ENCODE measurements around the gene REELD1. TPM values are rescaled to one million over a fixed set of nuclear protein-coding genes. Genes with fewer than 3 reads are reported as not detected.

REELD1 gene
- total and polyA plus RNA-seq, 8 donors = 0.30 to 0.73 TPM; not detected in 6

DNA sequence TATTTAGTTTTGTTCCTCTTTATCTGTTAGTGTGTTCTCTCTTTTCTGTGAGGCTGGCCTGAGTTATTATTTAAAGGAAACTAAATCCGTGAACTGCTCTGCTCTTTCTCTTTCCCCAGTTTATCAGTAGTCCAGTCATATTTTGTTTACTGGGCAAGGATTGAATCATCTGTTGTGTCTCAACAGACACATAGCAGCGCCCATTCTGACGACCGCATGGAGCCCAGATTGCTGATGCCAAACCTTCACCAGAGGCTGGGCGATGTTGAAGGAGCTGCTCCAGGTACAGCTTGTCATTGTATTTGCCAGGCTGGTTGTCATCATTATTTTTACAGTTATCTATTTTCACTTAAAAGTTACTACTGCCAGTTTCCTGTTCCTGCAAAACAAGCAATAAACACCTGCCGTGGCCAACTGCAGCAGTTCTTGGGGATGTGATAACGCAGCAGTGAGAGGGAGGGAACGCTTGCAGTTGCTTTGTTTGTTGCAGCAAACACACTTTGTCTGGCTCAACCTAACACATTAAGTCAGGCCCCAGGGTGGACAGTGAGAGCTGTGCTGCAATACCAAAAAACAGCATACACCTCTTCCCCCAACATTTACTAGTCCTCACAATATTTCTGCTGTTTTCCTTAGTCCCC lies 10.1 kb downstream of the REELD1 start:
- DNase-seq = no peak
- no peaks in the 10 kb centered on the region for H3K36me3 ChIP-seq
- H3K4me3 ChIP-seq = no peak overlapping the region
- H3K4me1 ChIP-seq = no peaks in the 10 kb centered on the region
- intact Hi-C loops (cut with DNase I; ENCODE audit: low total_unique reads) = no loop called here
- H3K9me3 ChIP-seq = no peaks in the 10 kb centered on the region
- H3K27ac ChIP-seq = no peak overlapping the region
- H3K27me3 ChIP-seq = no peaks in the 10 kb centered on the region
- TF ChIP-seq POLR2AphosphoS5 (IDR thresholded peaks at IDR 0.05) = peak in 1 of 3 donors; percentile 43
- TF ChIP-seq, protein P1, sequence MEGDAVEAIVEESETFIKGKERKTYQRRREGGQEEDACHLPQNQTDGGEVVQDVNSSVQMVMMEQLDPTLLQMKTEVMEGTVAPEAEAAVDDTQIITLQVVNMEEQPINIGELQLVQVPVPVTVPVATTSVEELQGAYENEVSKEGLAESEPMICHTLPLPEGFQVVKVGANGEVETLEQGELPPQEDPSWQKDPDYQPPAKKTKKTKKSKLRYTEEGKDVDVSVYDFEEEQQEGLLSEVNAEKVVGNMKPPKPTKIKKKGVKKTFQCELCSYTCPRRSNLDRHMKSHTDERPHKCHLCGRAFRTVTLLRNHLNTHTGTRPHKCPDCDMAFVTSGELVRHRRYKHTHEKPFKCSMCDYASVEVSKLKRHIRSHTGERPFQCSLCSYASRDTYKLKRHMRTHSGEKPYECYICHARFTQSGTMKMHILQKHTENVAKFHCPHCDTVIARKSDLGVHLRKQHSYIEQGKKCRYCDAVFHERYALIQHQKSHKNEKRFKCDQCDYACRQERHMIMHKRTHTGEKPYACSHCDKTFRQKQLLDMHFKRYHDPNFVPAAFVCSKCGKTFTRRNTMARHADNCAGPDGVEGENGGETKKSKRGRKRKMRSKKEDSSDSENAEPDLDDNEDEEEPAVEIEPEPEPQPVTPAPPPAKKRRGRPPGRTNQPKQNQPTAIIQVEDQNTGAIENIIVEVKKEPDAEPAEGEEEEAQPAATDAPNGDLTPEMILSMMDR (IDR thresholded peaks at IDR 0.05) = no peak
- 29 to 46% (median 39%) methylated on average over 6 to 8 of the region's 8 CpGs for WGBS, 5 donors

DNA sequence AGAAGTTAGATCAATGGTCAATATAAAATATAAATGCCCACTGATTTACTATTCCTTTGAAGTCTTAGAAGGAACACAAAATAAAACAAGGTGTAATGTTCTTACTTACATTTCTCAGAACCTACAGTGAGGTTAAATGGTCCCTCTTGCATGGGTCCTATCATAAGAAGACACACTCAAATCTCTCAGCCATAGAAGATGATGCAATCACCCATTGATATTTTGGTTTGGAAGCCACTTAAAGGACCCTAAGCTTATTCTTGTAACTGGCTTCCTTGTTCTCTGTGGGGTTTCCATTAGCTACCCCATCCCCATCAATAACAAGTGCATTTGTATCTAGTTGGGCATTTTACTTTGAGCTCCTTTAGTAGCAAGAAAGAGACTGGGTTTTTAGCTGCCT lies 15.1 kb downstream of the REELD1 start:
- Histone ChIP-seq H3K27me3 (no peaks in the 10 kb centered on the region), H3K4me1 (no peaks in the 10 kb centered on the region), H3K36me3 (no peaks in the 10 kb centered on the region), H3K9me3 (peaks cover 0 to 10% (median 9%) of the 10 kb centered on the region in 4 donors), H3K27ac (no peak overlapping the region), H3K4me3 (no peak overlapping the region)
- TF ChIP-seq POLR2AphosphoS5 (IDR thresholded peaks at IDR 0.05) (no peak), POLR2A (IDR thresholded peaks at IDR 0.05) (no peak)
- TF ChIP-seq, protein P1 (IDR thresholded peaks at IDR 0.05) = no peak
- no peak for DNase-seq
- intact Hi-C loops (cut with DNase I; ENCODE audit: low total_unique reads) = no loop called here

DNA sequence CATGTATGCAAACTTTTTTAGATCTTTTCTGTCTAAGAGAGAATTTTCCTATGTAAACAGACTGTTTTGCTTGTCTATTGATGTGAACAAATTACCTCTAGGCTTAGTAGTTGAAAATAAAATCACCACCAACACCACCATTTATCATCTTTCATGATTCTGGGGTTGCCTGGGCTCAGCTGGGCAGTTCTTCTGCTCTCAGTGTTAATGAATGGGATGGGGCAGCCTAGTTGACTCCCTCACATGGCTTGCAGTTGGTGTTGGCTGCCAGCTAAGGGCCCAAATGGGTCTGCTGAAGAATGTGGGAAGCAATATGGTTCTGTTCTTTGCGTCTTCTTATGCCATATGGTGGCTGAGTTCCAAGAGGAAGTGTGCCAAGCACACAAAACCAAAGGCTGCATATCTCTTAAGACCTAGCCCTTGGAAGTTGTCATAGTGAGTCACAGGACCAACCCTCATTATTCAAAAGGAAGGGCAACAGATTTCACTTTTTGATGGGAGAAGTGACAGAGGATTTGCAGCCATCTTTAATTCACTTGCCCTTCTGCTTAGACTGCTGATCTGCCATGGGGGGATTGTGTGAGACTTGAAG lies 17.9 kb downstream of the REELD1 start:
- H3K4me1 ChIP-seq = peaks cover 0 to 4% (median 0%) of the 10 kb centered on the region in 4 donors
- 22 to 50% (median 39%) methylated on average over 1 of the region's 1 CpG for WGBS, 5 donors
- TF ChIP-seq EP300 (IDR thresholded peaks at IDR 0.05) = no peak
- peak in 2 of 3 donors; percentile 49 for TF ChIP-seq POLR2AphosphoS5 (IDR thresholded peaks at IDR 0.05)
- no peak for TF ChIP-seq POLR2A (IDR thresholded peaks at IDR 0.05)
- TF ChIP-seq, protein P1 (IDR thresholded peaks at IDR 0.05) = no peak
- H3K27ac ChIP-seq = no peak overlapping the region
- peak in 1 of 2 donors; percentile 52 for DNase-seq
- H3K27me3 ChIP-seq = no peaks in the 10 kb centered on the region
- no peaks in the 10 kb centered on the region for H3K36me3 ChIP-seq
- no peak overlapping the region for H3K4me3 ChIP-seq
- intact Hi-C loops (cut with DNase I; ENCODE audit: low total_unique reads) = no loop called here
- peaks cover 0 to 10% (median 9%) of the 10 kb centered on the region in 4 donors for H3K9me3 ChIP-seq

DNA sequence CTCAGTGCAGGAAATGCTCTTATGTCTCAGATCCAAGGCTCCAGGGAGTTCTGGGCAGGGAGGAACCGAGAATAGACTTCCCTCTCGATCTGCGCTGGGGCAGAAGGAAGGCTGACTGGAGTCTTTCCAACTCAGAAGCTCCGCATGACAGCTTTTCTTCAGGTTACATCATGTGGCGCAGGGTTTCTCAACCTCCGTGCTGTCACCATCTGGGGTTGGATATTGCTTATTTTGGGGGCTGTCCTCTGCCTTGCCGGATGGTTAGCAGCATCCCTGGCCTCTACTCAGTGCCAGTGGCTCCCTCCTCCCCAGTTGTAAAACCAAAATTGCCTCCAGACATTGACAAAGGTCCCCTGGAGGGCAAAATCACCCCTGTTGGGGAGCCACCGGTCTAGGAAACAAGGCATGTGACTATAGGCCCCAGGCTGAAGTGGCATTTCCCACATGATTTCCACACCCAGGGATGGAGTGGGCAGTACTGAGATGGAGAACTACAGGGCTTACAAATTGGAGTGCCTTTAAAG lies 21.4 kb downstream of the REELD1 start:
- TF ChIP-seq EP300 (IDR thresholded peaks at IDR 0.05) (no peak), POLR2AphosphoS5 (IDR thresholded peaks at IDR 0.05) (no peak), POLR2A (IDR thresholded peaks at IDR 0.05) (no peak)
- TF ChIP-seq, protein P1 (IDR thresholded peaks at IDR 0.05) = no peak
- peak overlapping the region in 2 of 5 donors; percentile 57 for H3K27ac ChIP-seq
- H3K9me3 ChIP-seq = peaks cover 0 to 10% (median 9%) of the 10 kb centered on the region in 4 donors
- WGBS, 5 donors = 50 to 84% (median 78%) methylated on average over 8 of the region's 8 CpGs
- no peaks in the 10 kb centered on the region for H3K27me3 ChIP-seq
- H3K36me3 ChIP-seq = no peaks in the 10 kb centered on the region
- DNase-seq = no peak
- intact Hi-C loops (cut with DNase I; ENCODE audit: low total_unique reads) = no loop called here
- no peak overlapping the region for H3K4me3 ChIP-seq
- peaks cover 0 to 11% (median under 1%) of the 10 kb centered on the region in 4 donors for H3K4me1 ChIP-seq

Data from stomach (tissue), 9 donors.